Activated CD4-positive, alpha-beta T cell treated with anti-CD3 and anti-CD28 coated beads for 36 hours (primary cell): Measurements from ENCODE around the gene KIAA1614. TPM values are rescaled to one million over a fixed set of nuclear protein-coding genes. Genes with fewer than 3 reads are reported as not detected.
A peak's percentile ranks its signal among the peaks of the same experiment; 100 is the strongest.

ENCODE experiments used
- ATAC-seq: fragments of 200-7000 bp; cut with Tn5 transposase; one replicate; pipeline ENCODE4 v1.10.0; 2021; ENCODE audit warnings: mild to moderate bottlenecking, moderate library complexity
- CTCF ChIA-PET: fragments of 350-600 bp; sonication (Branson Sonifier 250); formaldehyde crosslinking; loops from one replicate; lab custom pipeline; 2021; ENCODE audit warnings: antibody characterized with exemption; lab: Charles Lee
- POLR2A ChIA-PET: fragments of 350-600 bp; sonication (Branson Sonifier 250); formaldehyde crosslinking; loops from one replicate; lab custom pipeline; 2021; ENCODE audit warnings: antibody characterized with exemption, inconsistent platforms; lab: Charles Lee
- DNase-seq: peaks from one replicate; pipeline ENCODE4 v3.0.0-alpha.2; 2020
- H3K27ac Mint-ChIP-seq: one replicate; pipeline ENCODE4 v1.8.0; 2021; ENCODE audit warnings: mixed read lengths
- H3K27me3 Mint-ChIP-seq: one replicate; pipeline ENCODE4 v1.8.0; 2021; ENCODE audit warnings: mixed read lengths
- H3K36me3 Mint-ChIP-seq: one replicate; pipeline ENCODE4 v1.8.0; 2021; ENCODE audit warnings: low read depth, mixed read lengths
- H3K4me1 Mint-ChIP-seq: one replicate; pipeline ENCODE4 v1.8.0; 2021; ENCODE audit warnings: mixed read lengths
- H3K4me3 Mint-ChIP-seq: one replicate; pipeline ENCODE4 v1.8.0; 2021; ENCODE audit warnings: mild to moderate bottlenecking, moderate library complexity, mixed read lengths
- H3K9me3 Mint-ChIP-seq: one replicate; pipeline ENCODE4 v1.8.0; 2021; ENCODE audit warnings: low read depth, mixed read lengths
- intact Hi-C, 2 experiments: fragments of 100-400 bp; cut with DNase I in 1 of 2; cut with micrococcal nuclease in 1 of 2; formaldehyde crosslinking; loops; one replicate each; pipeline versions ENCODE4 v1.14.2 to v1.15.1; 2022 to 2024; cut with DNase I, micrococcal nuclease
- total RNA-seq, 2 experiments: library from RNA; stranded (reverse); gene quantifications; one replicate each; pipeline ENCODE4 v1.2.3, GENCODE V29; 2021

Gene KIAA1614
- total RNA-seq, 2 experiments from 2014 or later, result 0.09 TPM; not detected in 1

DNA sequence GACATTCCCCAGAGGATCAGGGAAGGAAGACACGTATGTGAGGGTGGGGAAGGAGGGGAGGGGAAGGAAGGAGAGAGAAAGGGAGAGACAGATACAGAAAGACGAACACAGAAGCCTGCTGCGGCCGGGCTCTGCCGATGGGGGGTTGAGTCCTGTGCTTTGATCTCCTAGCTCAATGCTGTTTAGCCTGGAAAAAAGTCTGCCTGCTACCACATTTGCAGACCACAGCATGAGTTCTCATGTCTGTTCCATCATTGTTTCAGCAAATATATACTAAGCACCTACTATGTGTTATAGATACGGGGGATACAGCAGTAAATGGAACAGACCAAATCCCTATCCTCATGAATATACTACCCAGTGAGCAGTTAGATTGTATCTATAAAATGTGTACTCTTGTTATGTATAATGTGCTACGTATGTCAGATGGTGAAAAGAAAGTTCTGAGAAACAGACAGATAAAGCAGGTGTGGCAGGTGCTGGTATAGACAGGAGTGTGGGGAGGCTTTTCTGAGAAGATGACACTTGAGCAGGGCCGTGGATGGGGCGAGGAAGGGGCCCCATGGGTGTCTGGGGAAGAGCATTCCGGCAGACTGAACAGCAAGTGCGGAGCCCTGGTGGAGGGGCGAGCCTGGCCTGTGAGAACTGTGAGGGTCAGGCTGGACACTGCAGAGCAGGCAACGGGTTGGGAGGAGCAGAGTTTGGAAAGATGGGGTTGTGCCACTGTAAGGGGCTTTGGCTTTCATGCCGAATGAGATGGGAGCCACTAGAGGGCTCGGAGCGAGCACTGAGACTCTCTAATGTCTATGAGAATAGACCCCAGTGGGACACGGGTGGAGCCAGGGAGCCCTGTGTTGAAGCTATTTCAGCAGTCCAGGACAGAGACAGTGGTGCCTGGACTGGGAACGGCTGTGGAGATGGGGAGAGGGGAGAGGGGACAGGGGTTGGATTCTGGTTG is 34.1 kb downstream of the KIAA1614 start:
- Mint-ChIP-seq H3K36me3 (peaks cover 39% of the 10 kb centered on the region), H3K4me3 (no peak overlapping the region), H3K27ac (no peak overlapping the region), H3K9me3 (peaks cover 23% of the 10 kb centered on the region), H3K4me1 (peaks cover 7% of the 10 kb centered on the region), H3K27me3 (peaks cover 3% of the 10 kb centered on the region)
- ChIA-PET POLR2A (no interaction called here), CTCF (no interaction called here)
- no peak for DNase-seq
- peak; percentile 39 for ATAC-seq
- intact Hi-C loops, result no loop called here

DNA sequence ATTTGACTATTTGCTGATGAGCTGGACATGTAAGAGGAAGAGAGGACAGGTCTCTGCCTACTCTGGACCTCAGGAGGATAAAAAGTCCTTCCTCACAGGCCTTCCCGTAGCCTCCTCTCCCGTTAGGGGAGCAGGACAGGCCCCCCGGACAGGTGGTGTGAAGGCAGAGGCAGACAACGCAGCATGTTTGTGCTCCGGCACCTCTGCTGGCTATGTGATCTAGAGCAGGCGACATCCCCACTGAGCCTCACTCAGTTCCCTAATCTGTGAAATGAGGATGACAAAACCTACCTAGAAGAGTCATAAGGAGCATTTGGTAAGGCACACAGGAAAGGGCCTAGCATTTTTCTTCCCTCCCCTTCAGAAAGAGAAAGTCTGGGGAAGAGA is 34.8 kb downstream of the KIAA1614 start:
- H3K9me3 Mint-ChIP-seq, result peaks cover 23% of the 10 kb centered on the region
- ATAC-seq (no peak), DNase-seq (no peak)
- intact Hi-C loops, result no loop called here
- ChIA-PET CTCF (no interaction called here), POLR2A (no interaction called here)
- peaks cover 39% of the 10 kb centered on the region for H3K36me3 Mint-ChIP-seq
- no peak overlapping the region for H3K4me3 Mint-ChIP-seq
- peaks cover 3% of the 10 kb centered on the region for H3K27me3 Mint-ChIP-seq
- H3K4me1 Mint-ChIP-seq, result peaks cover 7% of the 10 kb centered on the region
- H3K27ac Mint-ChIP-seq, result no peak overlapping the region

DNA sequence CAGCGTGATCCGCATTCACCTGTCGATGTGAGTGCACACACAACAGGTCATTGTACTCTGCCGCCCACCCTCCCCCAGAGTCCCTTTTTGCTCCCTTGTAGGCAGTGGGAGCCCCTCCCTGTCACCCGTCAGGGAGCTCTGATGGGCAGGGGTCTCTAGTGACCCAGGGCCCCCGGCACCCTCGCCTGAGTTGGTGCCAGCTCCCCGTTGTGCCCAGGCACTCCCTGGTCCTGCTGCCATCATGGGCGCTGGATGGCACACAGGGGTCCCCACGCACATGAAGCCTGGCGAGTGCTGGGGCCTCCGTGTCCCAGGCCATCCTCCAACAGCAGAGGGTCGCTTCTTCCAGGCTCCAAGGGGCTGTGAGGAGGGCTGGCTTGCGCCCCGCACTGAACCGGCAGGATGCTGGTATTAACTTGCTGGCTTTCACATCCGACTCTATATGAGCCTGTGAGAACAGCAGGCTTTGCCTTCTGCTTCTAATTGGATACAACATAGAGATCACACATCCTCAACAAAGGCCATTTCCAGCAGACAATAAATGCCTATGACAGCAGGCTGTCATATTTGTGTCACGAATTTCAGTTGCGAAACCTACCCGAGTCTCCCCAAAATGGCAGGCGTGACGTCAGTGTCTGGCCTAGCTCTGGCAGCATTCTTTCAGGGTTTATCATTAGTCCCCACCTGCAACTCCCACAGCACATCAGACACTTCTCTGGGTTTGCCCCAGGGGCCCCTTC is 35.4 kb downstream of the KIAA1614 start:
- no peak for DNase-seq

DNA sequence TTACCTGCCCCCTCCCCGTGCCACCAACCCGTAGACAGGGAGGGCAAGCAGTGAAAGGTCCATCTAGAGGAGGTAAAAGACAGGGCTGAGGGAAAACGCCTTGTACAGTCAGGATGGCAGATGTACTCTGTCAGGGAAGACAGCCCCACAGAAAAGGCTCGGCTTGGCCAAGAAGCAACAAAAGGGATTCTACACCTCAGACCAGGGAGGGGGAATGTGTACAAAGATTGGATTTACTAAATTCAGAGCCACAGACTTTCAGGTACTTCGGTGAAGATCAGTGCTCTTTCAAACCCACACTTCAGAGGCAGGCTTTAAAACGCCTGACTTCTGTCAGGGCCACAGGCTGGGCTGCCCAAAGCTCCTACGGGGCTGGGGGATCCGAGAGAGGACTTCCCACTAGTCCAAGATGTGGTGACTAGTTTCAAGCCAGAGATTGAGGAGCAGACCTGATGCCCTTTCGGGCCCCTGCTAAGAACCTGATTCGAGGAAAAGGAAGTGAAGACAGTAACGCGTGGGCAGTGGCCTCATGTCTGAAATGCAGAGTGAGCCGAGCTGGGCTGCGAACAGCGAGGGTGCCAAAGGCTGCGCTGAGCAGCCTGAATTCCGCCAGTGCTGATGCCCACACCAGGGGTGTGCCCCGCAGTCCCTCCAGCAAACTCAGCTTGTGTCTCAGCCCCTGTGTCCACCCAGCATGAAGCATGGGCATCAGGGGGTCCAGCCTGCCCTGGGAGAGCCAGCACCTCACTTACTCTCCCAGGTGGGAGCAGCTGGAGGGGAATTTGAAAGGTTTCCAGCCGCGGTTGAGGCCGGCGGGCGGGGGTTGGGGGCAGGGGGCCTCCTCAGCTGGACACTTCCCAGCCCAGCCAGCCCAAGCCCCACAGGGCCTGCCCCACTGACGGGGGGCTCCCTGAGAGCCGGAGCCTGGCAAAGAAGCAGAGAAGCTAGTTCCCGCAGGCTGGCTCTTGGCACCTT is 36.2 kb downstream of the KIAA1614 start:
- H3K4me3 Mint-ChIP-seq, result no peak overlapping the region
- H3K27me3 Mint-ChIP-seq, result peaks cover 3% of the 10 kb centered on the region
- ChIA-PET CTCF (interaction anchor here (0.9 to 1.1 kb wide), 2 partner anchors 32 to 200 kb away, joined by 3 read pairs; no protein-coding TSS in a partner anchor), POLR2A (interaction anchor here (0.7 kb wide), 1 partner anchor 1010 kb away, joined by 3 read pairs; no protein-coding TSS in a partner anchor)
- H3K4me1 Mint-ChIP-seq, result peaks cover 12% of the 10 kb centered on the region
- no peak overlapping the region for H3K27ac Mint-ChIP-seq
- DNase-seq (no peak), ATAC-seq (no peak)
- H3K9me3 Mint-ChIP-seq, result peaks cover 23% of the 10 kb centered on the region
- H3K36me3 Mint-ChIP-seq, result peaks cover 39% of the 10 kb centered on the region
- intact Hi-C loops, result no loop called here

More for the DNA sequence above, 35.4 kb downstream of the KIAA1614 start:
- intact Hi-C loops, result no loop called here
- Mint-ChIP-seq H3K36me3 (peaks cover 39% of the 10 kb centered on the region), H3K4me3 (no peak overlapping the region), H3K9me3 (peaks cover 23% of the 10 kb centered on the region), H3K27me3 (peaks cover 3% of the 10 kb centered on the region), H3K27ac (no peak overlapping the region), H3K4me1 (peaks cover 7% of the 10 kb centered on the region)
- ATAC-seq, result no peak
- CTCF ChIA-PET, result no interaction called here
- POLR2A ChIA-PET, result no interaction called here

DNA sequence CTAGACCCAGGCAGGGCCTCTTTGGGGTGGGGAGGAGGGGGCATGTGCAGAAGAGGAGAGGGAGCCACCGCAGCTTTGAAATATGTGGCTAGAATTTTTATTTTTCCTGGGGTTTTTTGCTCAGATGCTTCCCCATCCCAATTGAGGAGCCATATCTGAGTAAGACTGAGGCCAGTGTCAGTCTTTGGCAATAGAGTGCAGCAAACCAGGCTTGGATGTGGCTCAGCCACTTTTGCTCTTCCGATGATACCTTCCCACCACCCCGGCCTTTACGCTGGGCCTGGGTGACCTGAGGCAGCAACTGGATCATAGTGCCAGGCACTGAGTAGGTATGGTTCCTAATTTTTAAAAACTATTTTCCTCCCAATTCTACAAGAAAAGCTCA is 36.9 kb downstream of the KIAA1614 start:
- Mint-ChIP-seq H3K9me3 (peaks cover 23% of the 10 kb centered on the region), H3K27me3 (peaks cover 3% of the 10 kb centered on the region), H3K36me3 (peaks cover 39% of the 10 kb centered on the region), H3K4me3 (no peak overlapping the region), H3K4me1 (peaks cover 16% of the 10 kb centered on the region), H3K27ac (no peak overlapping the region)
- intact Hi-C loops, result no loop called here
- DNase-seq (no peak), ATAC-seq (no peak)
- ChIA-PET POLR2A (interaction anchor here (0.7 kb wide), 1 partner anchor 1010 kb away, joined by 3 read pairs; no protein-coding TSS in a partner anchor), CTCF (interaction anchor here (0.9 to 1.1 kb wide), 2 partner anchors 31 to 200 kb away, joined by 3 read pairs; no protein-coding TSS in a partner anchor)

DNA sequence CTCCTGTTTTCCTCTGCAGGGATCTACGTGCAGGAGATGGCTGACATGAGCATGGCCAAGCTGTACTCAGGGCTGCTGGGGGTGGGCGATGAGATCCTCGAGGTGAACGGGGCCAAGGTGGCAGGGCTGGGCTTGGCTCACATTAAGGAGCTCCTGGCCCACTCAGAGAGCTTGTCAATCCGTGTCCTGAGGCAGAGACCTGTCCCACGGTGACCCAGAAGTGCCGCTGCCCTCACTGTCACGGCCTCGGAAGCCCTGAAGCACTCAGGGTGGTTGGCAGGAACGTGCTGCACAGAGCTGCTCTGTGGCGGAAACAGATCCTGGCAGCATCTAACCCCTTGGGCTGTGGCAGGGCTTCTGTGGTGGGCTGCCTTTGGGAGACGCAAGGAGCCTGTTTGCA is 37.6 kb downstream of the KIAA1614 start:
- peaks cover 3% of the 10 kb centered on the region for H3K27me3 Mint-ChIP-seq
- no peak overlapping the region for H3K4me3 Mint-ChIP-seq
- ChIA-PET POLR2A (no interaction called here), CTCF (interaction anchor here (1.1 kb wide), 1 partner anchor 199 kb away, joined by 3 read pairs; no protein-coding TSS in a partner anchor)
- intact Hi-C loops, result loop anchor here in 1 of 2 experiments (10.0 kb wide), 1 partner anchor 194 kb away; no protein-coding TSS in a partner anchor
- H3K36me3 Mint-ChIP-seq, result peaks cover 39% of the 10 kb centered on the region
- no peak overlapping the region for H3K27ac Mint-ChIP-seq
- H3K4me1 Mint-ChIP-seq, result peaks cover 16% of the 10 kb centered on the region
- DNase-seq (no peak), ATAC-seq (no peak)
- peaks cover 23% of the 10 kb centered on the region for H3K9me3 Mint-ChIP-seq

DNA sequence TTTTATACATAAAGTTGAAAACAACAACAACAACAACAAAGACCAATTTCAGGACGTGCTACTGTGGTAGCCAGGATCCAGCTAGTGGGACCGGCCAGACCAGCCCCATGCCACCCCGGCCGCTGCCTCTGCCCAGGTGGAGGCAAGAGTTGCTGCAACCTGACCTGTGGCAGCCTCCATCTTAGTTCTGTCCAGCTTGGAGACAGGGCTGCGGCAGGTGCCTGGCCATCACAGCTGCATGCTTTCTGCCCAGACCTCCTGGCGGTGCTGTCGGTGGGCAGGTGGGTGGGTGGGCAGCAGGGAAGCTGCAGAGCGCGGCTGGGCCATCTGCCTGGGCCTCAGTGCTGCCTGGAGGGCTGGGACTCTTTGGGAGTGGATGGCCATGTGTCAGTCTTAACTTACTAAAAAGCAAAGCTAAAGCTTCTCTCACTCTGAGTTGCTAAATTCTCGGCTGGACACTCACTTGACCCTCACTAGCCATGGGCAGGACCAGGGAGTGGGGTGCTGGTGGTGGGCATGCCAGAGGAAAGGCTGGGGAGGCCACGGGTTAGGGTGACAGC is 38.6 kb downstream of the KIAA1614 start:
- Mint-ChIP-seq H3K27me3 (peaks cover 3% of the 10 kb centered on the region), H3K4me1 (peaks cover 15% of the 10 kb centered on the region), H3K9me3 (peaks cover 21% of the 10 kb centered on the region), H3K4me3 (no peak overlapping the region), H3K36me3 (peaks cover 36% of the 10 kb centered on the region), H3K27ac (no peak overlapping the region)
- ChIA-PET POLR2A (interaction anchor here (0.6 kb wide), 1 partner anchor 12 kb away, joined by 3 read pairs; no protein-coding TSS in a partner anchor), CTCF (no interaction called here)
- intact Hi-C loops, result loop anchor here in 1 of 2 experiments (10.0 kb wide), 1 partner anchor 194 kb away; no protein-coding TSS in a partner anchor
- no peak for DNase-seq
- ATAC-seq, result no peak

DNA sequence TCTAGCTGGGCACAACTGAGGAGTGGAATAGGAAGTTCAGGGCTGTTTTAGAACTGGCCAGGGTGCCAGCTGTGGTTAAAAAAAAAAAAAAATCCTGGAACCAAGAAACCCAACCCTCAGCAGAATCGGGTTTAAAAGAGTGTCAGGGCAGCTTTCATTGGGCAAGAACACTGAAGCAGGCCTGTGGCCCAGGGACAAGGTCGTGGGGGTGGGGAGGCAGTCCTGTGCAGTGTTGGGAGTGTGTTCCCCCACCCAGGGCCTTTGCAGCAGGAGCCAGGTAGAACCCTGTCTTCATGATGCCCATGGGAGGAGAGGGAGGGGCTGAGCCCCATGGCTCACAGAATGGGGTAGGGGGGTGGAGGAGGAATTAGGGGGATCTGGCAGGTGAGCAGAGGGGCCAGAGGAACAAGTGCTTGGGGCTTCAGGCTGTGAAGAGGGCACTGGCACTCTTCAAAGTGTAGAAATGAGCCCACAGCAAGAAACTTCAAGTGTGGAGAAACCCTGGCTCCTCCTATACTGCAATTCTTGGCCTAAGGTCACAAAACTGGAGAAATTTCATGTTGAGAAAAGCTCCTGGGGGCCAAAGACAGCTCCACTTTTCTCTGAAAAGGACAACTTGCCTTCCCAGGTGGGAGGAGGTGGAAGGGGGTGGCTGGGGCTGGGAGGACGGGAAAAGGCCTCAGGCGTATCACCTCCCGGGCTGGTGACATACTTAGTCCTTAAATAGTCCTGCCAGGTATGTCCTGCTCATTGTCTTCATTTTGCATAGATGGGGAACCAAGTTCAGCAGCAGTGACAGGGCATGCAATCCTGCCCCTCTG is 39.3 kb downstream of the KIAA1614 start:
- ATAC-seq, result no peak
- DNase-seq, result no peak
- peaks cover 28% of the 10 kb centered on the region for H3K36me3 Mint-ChIP-seq
- H3K9me3 Mint-ChIP-seq, result peaks cover 13% of the 10 kb centered on the region
- no peaks in the 10 kb centered on the region for H3K27me3 Mint-ChIP-seq
- ChIA-PET POLR2A (interaction anchor here (0.6 kb wide), 1 partner anchor 12 kb away, joined by 3 read pairs; no protein-coding TSS in a partner anchor), CTCF (no interaction called here)
- peaks cover 14% of the 10 kb centered on the region for H3K4me1 Mint-ChIP-seq
- H3K27ac Mint-ChIP-seq, result no peak overlapping the region
- intact Hi-C loops, result loop anchor here in 1 of 2 experiments (10.0 kb wide), 1 partner anchor 193 kb away; no protein-coding TSS in a partner anchor
- H3K4me3 Mint-ChIP-seq, result no peak overlapping the region

DNA sequence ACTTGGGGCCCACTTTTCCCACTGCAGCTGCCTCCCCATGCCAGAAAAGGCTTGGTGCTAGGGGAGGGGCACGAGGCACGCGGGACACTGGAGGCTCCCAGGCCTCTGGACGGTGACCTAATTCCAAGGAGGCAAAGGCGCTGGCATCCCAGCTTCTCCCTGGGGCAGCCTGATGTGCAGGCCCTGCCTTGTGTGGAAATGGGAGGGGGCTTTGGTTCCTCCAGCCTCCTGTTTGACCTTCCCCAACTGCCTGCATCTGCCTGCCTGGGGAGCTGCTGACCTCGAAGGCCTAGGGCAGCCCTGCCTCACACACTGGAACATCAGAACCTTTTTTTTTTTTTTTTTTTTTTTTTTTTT is 39.9 kb downstream of the KIAA1614 start:
- intact Hi-C loops, result loop anchor here in 1 of 2 experiments (10.0 kb wide), 1 partner anchor 192 kb away; no protein-coding TSS in a partner anchor
- no peak for DNase-seq
- H3K9me3 Mint-ChIP-seq, result peaks cover 7% of the 10 kb centered on the region
- peaks cover 22% of the 10 kb centered on the region for H3K36me3 Mint-ChIP-seq
- no peak overlapping the region for H3K4me3 Mint-ChIP-seq
- no peak for ATAC-seq
- H3K27ac Mint-ChIP-seq, result no peak overlapping the region
- no peaks in the 10 kb centered on the region for H3K27me3 Mint-ChIP-seq
- peaks cover 14% of the 10 kb centered on the region for H3K4me1 Mint-ChIP-seq
- ChIA-PET POLR2A (interaction anchor here (0.6 kb wide), 1 partner anchor 19 kb away, joined by 4 read pairs; no protein-coding TSS in a partner anchor), CTCF (interaction anchor here (1.0 kb wide), 1 partner anchor 14 kb away, joined by 3 read pairs; no protein-coding TSS in a partner anchor)
